Keratinocyte (primary cell): ENCODE results near the gene ZDHHC23. TPM values are rescaled to one million over a fixed set of nuclear protein-coding genes. Genes with fewer than 3 reads are reported as not detected.

Source experiments
- DNase-seq: peaks from one replicate; pipeline ENCODE4 v3.0.0-alpha.2; 2011; ENCODE audit warnings: low read depth, missing footprints, low spot score
- FAIRE-seq: peaks from 2 replicates; lab custom pipeline; 2011; peaks lifted over from hg19 to GRCh38; lab: Jason Lieb, UNC
- H2AFZ ChIP-seq: 2 replicates; pipeline ENCODE4 v1.6.0; 2012; ENCODE audit warnings: low read length, control low read depth, inconsistent platforms; ENCODE audit not compliant: control insufficient read depth
- H3K27ac ChIP-seq: 2 replicates; pipeline ENCODE4 v1.5.1; 2011; ENCODE audit warnings: low read length; ENCODE audit not compliant: control insufficient read depth, insufficient read depth
- H3K27me3 ChIP-seq: 3 replicates; pipeline ENCODE4 v1.6.0; 2011; ENCODE audit warnings: low read length; ENCODE audit not compliant: control insufficient read depth, insufficient read depth; ENCODE audit errors: extremely low read depth
- H3K36me3 ChIP-seq, 2 experiments: 2 replicates in 1 of 2; 3 replicates in 1 of 2; pipeline ENCODE4 v1.5.1; 2011; ENCODE audit warnings: low read length in 2 of 2, mild to moderate bottlenecking in 1 of 2; ENCODE audit not compliant: control insufficient read depth in 2 of 2, insufficient read depth in 2 of 2; ENCODE audit errors: extremely low read depth in 1 of 2
- H3K4me1 ChIP-seq: 3 replicates; pipeline ENCODE4 v1.5.1; 2011; ENCODE audit warnings: low read length; ENCODE audit not compliant: control insufficient read depth, insufficient read depth; ENCODE audit errors: extremely low read depth
- H3K4me2 ChIP-seq: 3 replicates; pipeline ENCODE4 v1.6.0; 2011; ENCODE audit warnings: low read depth, low read length; ENCODE audit not compliant: control insufficient read depth, insufficient read depth; ENCODE audit errors: extremely low read depth
- H3K4me3 ChIP-seq, 3 experiments: fragments of 200-600 bp in 1 of 3; sonication (generic) in 1 of 3; 2 replicates in 2 of 3; 3 replicates in 1 of 3; pipeline ENCODE4 v1.5.1; 2011 to 2016; ENCODE audit warnings: low read length in 3 of 3, mild to moderate bottlenecking in 3 of 3, control low read depth in 2 of 3, inconsistent platforms in 1 of 3, low read depth in 1 of 3, mixed read lengths in 1 of 3, mixed run types in 1 of 3, moderate library complexity in 1 of 3; ENCODE audit not compliant: control insufficient read depth in 2 of 3, insufficient read depth in 2 of 3; ENCODE audit errors: extremely low read depth in 1 of 3
- H3K79me2 ChIP-seq: 2 replicates; pipeline ENCODE4 v1.6.0; 2012; ENCODE audit warnings: low read length; ENCODE audit not compliant: control insufficient read depth, insufficient read depth
- H3K9ac ChIP-seq: 3 replicates; pipeline ENCODE4 v1.6.0; 2011; ENCODE audit warnings: low read length; ENCODE audit not compliant: control insufficient read depth, insufficient read depth; ENCODE audit errors: extremely low read depth
- H3K9me1 ChIP-seq: 3 replicates; pipeline ENCODE4 v1.6.0; 2011; ENCODE audit warnings: low read length; ENCODE audit not compliant: control insufficient read depth, insufficient read depth; ENCODE audit errors: extremely low read depth
- H3K9me3 ChIP-seq: 2 replicates; pipeline ENCODE4 v1.5.1; 2012; ENCODE audit warnings: low read depth, low read length; ENCODE audit not compliant: control insufficient read depth
- H4K20me1 ChIP-seq: 3 replicates; pipeline ENCODE4 v1.6.0; 2011; ENCODE audit warnings: low read length; ENCODE audit not compliant: control insufficient read depth, insufficient read depth; ENCODE audit errors: extremely low read depth
- EZH2 ChIP-seq: IDR thresholded peaks from one replicate; pipeline ENCODE4 v1.6.1; 2012; ENCODE audit warnings: inconsistent platforms, mild to moderate bottlenecking, low read length, moderate library complexity
- dilution Hi-C: fragments of 300-500 bp; cut with MboI; formaldehyde crosslinking; loops from one replicate; pipeline ENCODE4 v1.7.0; 2020; ENCODE audit warnings: low sequenced_read_pairs; ENCODE audit not compliant: extremely low pct_ligation_motif_present
- polyA plus RNA-seq, 5 experiments: library from polyadenylated mRNA; depleted of rRNA in 3 of 5; stranded (reverse) in 3 of 5; stranded (forward) in 1 of 5; unstranded in 1 of 5; fragments of >200 nt; gene quantifications; 1 replicate in 1 of 5; 2 replicates in 3 of 5; 3 replicates in 1 of 5; pipeline versions ENCODE4 v1.2.1 to v1.2.3, GENCODE V29; 2011 to 2012; ENCODE audit warnings: missing spikeins in 2 of 5, low read depth in 1 of 5, low replicate concordance in 1 of 5
- TF ChIP-seq, protein P1 (sequence below), 3 experiments: IDR thresholded peaks in 1 of 3; conservative IDR thresholded peaks in 1 of 3; optimal IDR thresholded peaks in 1 of 3; 2 replicates in 2 of 3; 3 replicates in 1 of 3; pipeline versions ENCODE3 to v1.5.1; 2011; ENCODE audit warnings: low read length in 3 of 3, mild to moderate bottlenecking in 3 of 3, moderate library complexity in 2 of 3, control low read depth in 1 of 3, inconsistent platforms in 1 of 3; ENCODE audit not compliant: insufficient read depth in 2 of 3; ENCODE audit errors: extremely low read depth in 1 of 3

The ZDHHC23 gene
- polyA plus RNA-seq, 1 donor (not counting 4 experiments of a cell fraction or from before 2014, with no cell fraction given) = 2.3 TPM

DNA sequence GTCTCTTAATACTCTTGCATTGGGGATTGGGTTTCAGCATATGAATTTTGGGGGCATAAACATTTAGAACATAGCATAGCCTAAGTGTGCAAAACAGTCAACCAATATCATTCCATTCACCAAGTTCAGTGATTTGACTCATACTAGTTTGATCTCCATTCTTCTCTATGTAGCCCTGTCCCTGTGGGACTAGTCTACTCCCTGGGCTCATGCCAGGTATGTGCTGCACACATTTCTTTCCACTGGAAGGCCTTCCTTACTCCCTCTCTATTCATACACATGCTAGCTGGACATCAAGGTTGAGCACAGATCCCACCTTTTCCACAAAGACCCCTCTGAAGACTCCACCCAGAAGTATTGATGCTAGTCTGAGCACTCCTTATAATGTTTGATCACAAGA, 5.1 kb downstream of the ZDHHC23 start:
- no peak for TF ChIP-seq EZH2
- H3K9me1 ChIP-seq = no peaks in the 10 kb centered on the region
- H4K20me1 ChIP-seq = no peaks in the 10 kb centered on the region
- H3K9ac ChIP-seq = no peak overlapping the region
- FAIRE-seq = no peak
- H3K36me3 ChIP-seq = no peaks in the 10 kb centered on the region
- no peaks in the 10 kb centered on the region for H3K9me3 ChIP-seq
- H3K79me2 ChIP-seq = no peaks in the 10 kb centered on the region
- DNase-seq = no peak
- no peak overlapping the region for H3K4me3 ChIP-seq
- dilution Hi-C loops = no loop called here
- no peak overlapping the region for H2AFZ ChIP-seq
- peaks cover 7% of the 10 kb centered on the region for H3K27me3 ChIP-seq
- H3K4me1 ChIP-seq = no peaks in the 10 kb centered on the region
- H3K27ac ChIP-seq = no peak overlapping the region
- H3K4me2 ChIP-seq = no peak overlapping the region

GRCh38 chr3:113953677-113954076, 5.9 kb downstream of the ZDHHC23 start:
- H3K9me1 ChIP-seq = no peaks in the 10 kb centered on the region

More at GRCh38 chr3:113953677-113954076, 5.9 kb downstream of the ZDHHC23 start:
- Histone ChIP-seq H3K79me2 (no peaks in the 10 kb centered on the region), H3K4me1 (no peaks in the 10 kb centered on the region), H3K9me3 (no peaks in the 10 kb centered on the region), H2AFZ (no peak overlapping the region), H3K27ac (no peak overlapping the region), H3K27me3 (no peaks in the 10 kb centered on the region), H3K4me3 (no peak overlapping the region), H3K36me3 (no peaks in the 10 kb centered on the region), H3K9ac (no peak overlapping the region), H3K4me2 (no peak overlapping the region), H4K20me1 (no peaks in the 10 kb centered on the region)
- no peak for DNase-seq
- dilution Hi-C loops = no loop called here
- no peak for FAIRE-seq
- TF ChIP-seq, protein P1, sequence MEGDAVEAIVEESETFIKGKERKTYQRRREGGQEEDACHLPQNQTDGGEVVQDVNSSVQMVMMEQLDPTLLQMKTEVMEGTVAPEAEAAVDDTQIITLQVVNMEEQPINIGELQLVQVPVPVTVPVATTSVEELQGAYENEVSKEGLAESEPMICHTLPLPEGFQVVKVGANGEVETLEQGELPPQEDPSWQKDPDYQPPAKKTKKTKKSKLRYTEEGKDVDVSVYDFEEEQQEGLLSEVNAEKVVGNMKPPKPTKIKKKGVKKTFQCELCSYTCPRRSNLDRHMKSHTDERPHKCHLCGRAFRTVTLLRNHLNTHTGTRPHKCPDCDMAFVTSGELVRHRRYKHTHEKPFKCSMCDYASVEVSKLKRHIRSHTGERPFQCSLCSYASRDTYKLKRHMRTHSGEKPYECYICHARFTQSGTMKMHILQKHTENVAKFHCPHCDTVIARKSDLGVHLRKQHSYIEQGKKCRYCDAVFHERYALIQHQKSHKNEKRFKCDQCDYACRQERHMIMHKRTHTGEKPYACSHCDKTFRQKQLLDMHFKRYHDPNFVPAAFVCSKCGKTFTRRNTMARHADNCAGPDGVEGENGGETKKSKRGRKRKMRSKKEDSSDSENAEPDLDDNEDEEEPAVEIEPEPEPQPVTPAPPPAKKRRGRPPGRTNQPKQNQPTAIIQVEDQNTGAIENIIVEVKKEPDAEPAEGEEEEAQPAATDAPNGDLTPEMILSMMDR (optimal IDR thresholded peaks at IDR 0.05 in 1 of 3, IDR thresholded peaks at IDR 0.05 in 1 of 3, conservative IDR thresholded peaks at IDR 0.05 in 1 of 3; ENCODE audit: extremely low read depth in 1 of 3, insufficient read depth in 2 of 3, low read length in 3 of 3) = no peak
- no peak for TF ChIP-seq EZH2
